ENCODE results near the gene MFNG. TPM values are rescaled to one million over a fixed set of nuclear protein-coding genes. Genes with fewer than 3 reads are reported as not detected.
"Not testable (repeated sequence)": the region's sequence is repeated elsewhere in the genome, so short reads cannot be mapped to it uniquely, and the experiment has no call there.

Gene MFNG
- total RNA-seq, 2 experiments from 2014 or later: 85.1 to 89.9 TPM

- H3K36me3 ChIP-seq (ENCODE audit: insufficient read depth, low read length): peaks cover 73% of the 10 kb centered on the region
- H3K9me3 Mint-ChIP-seq: no peaks in the 10 kb centered on the region
Measured at GRCh38 chr22:37469416-37470086, 16.6 kb downstream of the MFNG start.

DNA sequence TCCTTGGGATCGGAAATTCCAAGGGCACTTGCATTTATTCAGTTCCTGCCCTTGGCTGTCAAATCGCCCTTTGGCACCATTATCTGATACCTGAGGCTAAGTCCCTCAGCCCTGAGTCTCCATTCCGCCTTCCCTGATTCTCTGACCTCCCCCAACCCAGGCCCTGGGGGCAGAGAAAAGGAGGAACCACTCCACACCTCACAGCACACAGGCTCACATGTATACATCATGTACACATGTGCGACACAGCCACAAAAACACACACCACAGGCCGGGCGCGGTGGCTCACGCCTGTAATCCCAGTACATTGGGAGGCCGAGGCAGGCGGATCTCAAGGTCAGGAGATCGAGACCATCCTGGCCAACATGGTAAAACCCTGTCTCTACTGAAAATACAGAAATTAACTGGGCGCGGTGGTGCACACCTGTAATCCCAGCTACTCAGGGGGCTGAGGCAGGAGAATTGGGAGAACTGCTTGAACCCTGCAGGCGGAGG lies 17.9 kb downstream of the MFNG start:
- H3K27me3 ChIP-seq (ENCODE audit: control insufficient read depth in 1 of 2, insufficient read depth in 2 of 2, low read length in 2 of 2); H3K4me1 ChIP-seq (ENCODE audit: insufficient read depth, low read length); H3K27ac Mint-ChIP-seq; H3K4me3 ChIP-seq (ENCODE audit: low read length); POLR2A ChIA-PET; intact Hi-C loops (cut with DNase I, micrococcal nuclease); DNase-seq; H3K27me3 Mint-ChIP-seq; CTCF ChIA-PET; H3K9me3 ChIP-seq (ENCODE audit: control insufficient read depth in 1 of 2, insufficient read depth in 1 of 2, low read length in 2 of 2); H3K4me3 Mint-ChIP-seq; ATAC-seq (ENCODE audit: poor library complexity); H3K9me3 Mint-ChIP-seq; H3K27ac ChIP-seq (ENCODE audit: low read depth in 1 of 2, low read length in 2 of 2): not testable (repeated sequence)
- peaks cover 60% of the 10 kb centered on the region for H3K36me3 ChIP-seq (ENCODE audit: insufficient read depth, low read length)
- H3K4me1 Mint-ChIP-seq (ENCODE audit: low read depth): peaks cover 14% of the 10 kb centered on the region
- H3K36me3 Mint-ChIP-seq (ENCODE audit: low read depth): peaks cover 65% of the 10 kb centered on the region

More at GRCh38 chr22:37469416-37470086, 16.6 kb downstream of the MFNG start:
- DNase-seq (no peak), ATAC-seq (ENCODE audit: poor library complexity) (no peak)
- Mint-ChIP-seq H3K27me3 (no peaks in the 10 kb centered on the region), H3K4me3 (no peak overlapping the region), H3K27ac (no peak overlapping the region), H3K4me1 (ENCODE audit: low read depth) (peaks cover 14% of the 10 kb centered on the region), H3K36me3 (ENCODE audit: low read depth) (peaks cover 77% of the 10 kb centered on the region)
- Histone ChIP-seq H3K4me1 (ENCODE audit: insufficient read depth, low read length) (peaks cover 9% of the 10 kb centered on the region), H3K4me3 (ENCODE audit: low read length) (no peak overlapping the region), H3K27ac (ENCODE audit: low read depth in 1 of 2, low read length in 2 of 2) (no peak overlapping the region), H3K27me3 (ENCODE audit: control insufficient read depth in 1 of 2, insufficient read depth in 2 of 2, low read length in 2 of 2) (no peaks in the 10 kb centered on the region), H3K9me3 (ENCODE audit: control insufficient read depth in 1 of 2, insufficient read depth in 1 of 2, low read length in 2 of 2) (no peaks in the 10 kb centered on the region)
- TF ChIP-seq CTCF (IDR thresholded peaks at IDR 0.05): no peak
- ChIA-PET CTCF (interaction anchor here (1.7 kb wide), 1 partner anchor 29 kb away, joined by 5 read pairs; no protein-coding TSS in a partner anchor), POLR2A (interaction anchor here (1.0 kb wide), 1 partner anchor 155 kb away, joined by 3 read pairs; no protein-coding TSS in a partner anchor)
- intact Hi-C loops (cut with DNase I, micrococcal nuclease): no loop called here

DNA sequence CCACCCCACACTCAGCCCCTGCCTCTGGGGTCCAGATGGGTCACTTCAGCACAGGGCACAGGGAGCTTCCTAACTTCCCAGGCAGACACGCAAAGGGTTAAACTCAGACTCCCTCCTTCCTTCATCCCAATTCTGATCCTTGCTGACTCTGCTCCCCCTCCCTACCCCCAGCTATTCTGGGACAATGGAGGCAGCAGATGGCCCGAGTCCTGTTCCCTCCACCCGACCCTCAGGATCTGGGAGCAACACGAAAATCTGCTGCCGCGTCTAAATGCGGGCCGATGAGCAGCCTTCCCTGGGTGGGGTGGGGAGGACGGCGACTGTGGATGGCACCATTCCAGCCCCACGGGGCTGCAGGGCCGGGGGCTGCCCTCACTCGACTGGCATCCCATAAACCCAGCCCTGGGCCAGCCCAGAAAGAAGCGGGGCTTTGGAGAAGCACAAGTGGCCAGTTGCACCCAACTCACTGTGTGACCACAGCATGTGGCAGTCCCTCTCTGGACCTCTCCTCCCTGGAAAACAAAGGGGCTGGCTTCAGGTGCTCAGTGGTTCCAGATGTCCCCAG lies 18.7 kb downstream of the MFNG start:
- CTCF ChIA-PET: no interaction called here
- no peak overlapping the region for H3K27ac ChIP-seq (ENCODE audit: low read depth in 1 of 2, low read length in 2 of 2)
- H3K4me3 Mint-ChIP-seq: no peak overlapping the region
- H3K27ac Mint-ChIP-seq: no peak overlapping the region
- no peaks in the 10 kb centered on the region for H3K9me3 Mint-ChIP-seq
- H3K9me3 ChIP-seq (ENCODE audit: control insufficient read depth in 1 of 2, insufficient read depth in 1 of 2, low read length in 2 of 2): no peaks in the 10 kb centered on the region
- no peaks in the 10 kb centered on the region for H3K27me3 ChIP-seq (ENCODE audit: control insufficient read depth in 1 of 2, insufficient read depth in 2 of 2, low read length in 2 of 2)
- intact Hi-C loops (cut with DNase I, micrococcal nuclease): no loop called here
- peaks cover 54% of the 10 kb centered on the region for H3K36me3 ChIP-seq (ENCODE audit: insufficient read depth, low read length)
- ATAC-seq (ENCODE audit: poor library complexity) (no peak), DNase-seq (no peak)
- no peak overlapping the region for H3K4me3 ChIP-seq (ENCODE audit: low read length)
- POLR2A ChIA-PET: no interaction called here
- peaks cover 14% of the 10 kb centered on the region for H3K4me1 Mint-ChIP-seq (ENCODE audit: low read depth)
- peaks cover 4% of the 10 kb centered on the region for H3K4me1 ChIP-seq (ENCODE audit: insufficient read depth, low read length)
- no peak for TF ChIP-seq CTCF (IDR thresholded peaks at IDR 0.05)
- H3K27me3 Mint-ChIP-seq: no peaks in the 10 kb centered on the region
- peaks cover 60% of the 10 kb centered on the region for H3K36me3 Mint-ChIP-seq (ENCODE audit: low read depth)
